NCI-H2227 treated with DMSO at 0.1 percent for 48 hours (cell line): Measurements from ENCODE around the gene PDZK1.
"Not testable (repeated sequence)": the region's sequence is repeated elsewhere in the genome, so short reads cannot be mapped to it uniquely, and the experiment has no call there.

Experiments
- DNase-seq: peaks from one replicate; lab custom pipeline; 2025; lab: John Stamatoyannopoulos, UW

The PDZK1 gene

DNA sequence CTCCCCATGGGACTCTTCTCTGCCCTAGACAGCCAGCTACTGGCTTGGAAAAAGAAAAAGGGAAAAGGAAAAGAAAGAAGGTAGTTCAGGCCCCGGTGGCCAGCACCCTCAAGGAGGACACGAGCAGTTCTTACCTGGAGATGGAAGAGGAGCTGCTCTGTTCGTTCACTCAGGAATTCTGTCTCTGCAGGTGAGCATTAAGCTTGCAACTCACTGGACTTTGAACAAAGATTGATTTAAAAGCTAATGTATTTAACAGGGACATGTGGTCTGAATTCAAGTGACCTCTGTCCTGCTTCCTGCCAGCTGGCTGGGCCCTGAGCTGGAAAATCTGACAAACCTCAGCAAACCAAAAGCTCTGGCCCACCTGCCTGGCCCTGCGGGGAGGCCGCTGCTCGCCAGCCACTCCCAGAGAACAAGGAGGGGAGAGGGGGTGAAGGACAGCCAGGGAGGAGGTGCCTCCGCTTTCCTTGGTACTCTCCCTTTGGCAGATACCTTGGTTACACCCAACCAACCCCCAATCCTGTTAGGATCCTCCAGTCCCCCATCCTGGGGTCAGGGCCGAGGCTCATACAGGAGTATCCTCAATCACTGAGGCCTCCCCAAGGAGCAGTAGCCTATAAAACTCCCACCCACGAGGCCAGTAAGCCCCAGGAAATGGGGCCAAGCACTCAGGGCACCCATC is at the start of gene PDZK1:
Gene PDZK1 (minus strand): TSS at position 186 of the 685 bp plus-strand sequence. CDS start 19,347 bp downstream, outside the sequence.
- DNase-seq = no peak

DNA sequence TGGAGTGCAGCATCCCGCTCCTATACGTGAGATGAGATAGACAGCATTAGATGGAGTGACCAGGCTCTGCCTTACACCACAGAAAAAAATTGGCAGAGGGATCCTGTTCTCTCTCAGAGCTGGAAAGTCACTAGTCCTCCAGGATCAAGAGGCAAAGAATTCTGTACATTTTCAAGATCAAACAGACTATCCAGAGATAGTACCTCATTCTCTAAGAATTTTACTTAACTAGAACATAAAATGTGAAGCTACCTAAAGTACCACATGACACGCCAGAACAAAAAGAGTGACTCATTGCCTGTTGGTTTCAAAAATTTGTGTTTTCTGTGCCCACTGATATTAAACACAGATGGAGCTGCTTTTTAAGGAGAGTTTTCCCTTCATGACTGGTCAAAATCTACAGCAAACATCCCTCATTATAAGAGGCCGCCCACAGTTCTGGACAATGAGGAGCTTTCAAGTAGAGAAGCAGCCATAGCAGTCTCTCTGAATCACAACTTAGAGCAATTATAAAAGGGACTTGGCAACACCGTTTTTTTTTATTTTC is 44.4 kb upstream of the PDZK1 start:
- DNase-seq = no peak

DNA sequence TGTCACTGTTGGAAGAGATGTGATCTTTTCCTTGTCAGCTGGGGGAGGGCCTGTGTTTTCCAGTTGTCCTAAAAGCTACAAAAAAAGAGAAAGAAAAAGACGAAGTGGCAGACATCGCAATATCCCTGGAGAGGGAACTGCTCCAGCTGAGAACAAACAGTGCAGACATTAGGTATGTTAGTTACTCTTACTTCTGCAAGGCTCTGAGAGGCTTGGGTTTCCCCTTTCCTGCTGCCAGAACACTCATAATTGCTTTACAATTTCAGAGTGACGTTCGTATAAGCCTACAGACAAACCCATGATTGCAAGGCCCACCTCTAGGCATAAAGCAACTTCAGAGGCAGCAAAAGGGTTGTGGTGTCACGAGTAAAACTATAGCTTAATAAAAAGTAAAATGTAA is 43.3 kb upstream of the PDZK1 start:
- no peak for DNase-seq

DNA sequence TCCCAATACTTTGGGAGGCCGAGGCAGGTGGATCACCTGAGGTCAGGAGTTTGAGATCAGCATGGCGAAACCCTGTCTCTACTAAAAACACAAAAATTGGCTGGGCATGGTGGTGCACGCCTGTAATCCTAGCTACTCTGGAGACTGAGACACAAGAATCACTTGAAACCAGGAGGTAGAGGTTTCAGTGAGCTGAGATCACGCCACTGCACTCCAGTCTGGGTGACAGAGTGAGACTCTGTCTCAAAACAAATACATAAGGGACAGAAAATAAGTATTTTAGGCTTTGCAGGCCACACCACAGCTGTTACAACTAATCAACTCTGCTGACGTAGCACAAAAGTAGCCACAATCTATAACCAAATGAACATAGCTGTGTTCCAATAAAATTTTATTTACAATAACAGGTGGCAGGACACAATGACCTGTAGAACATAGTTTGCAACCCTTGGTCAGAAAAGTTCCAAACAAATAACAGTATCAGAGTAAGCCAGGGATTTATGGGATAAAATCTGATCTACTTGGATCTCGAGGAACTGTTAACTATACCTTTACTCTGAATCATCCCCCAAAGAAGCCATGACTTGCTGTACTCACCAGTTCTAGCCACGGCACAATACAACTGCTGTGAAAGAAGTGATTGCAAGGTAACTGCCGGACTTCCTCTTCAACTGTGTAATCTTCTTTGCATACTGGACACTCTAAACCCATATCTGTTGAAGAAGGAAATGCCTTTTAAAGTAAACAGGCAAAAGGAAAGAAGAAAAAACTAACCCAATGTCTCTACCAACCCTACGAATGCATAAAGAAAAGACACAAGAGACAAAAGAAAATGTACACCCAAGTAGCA is 40.5 kb upstream of the PDZK1 start:
- no peak for DNase-seq

DNA sequence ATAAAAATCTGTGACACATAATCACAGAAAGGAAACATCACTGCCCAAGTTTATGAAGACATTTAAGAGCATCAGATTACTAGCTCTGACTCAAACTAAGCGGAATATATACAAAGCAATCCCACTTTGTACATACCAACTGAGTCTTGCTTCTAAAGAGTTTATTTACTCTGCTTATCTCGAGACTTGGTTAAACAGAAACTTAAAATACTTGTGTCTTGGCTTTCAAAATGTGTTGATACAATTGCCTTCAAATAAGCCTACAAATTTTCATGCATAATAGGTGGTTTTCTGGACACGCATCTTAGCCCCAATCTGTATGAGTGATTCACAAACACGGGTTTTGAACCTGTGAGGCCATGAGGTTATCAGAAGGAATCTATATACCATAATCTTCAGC is 33.1 kb upstream of the PDZK1 start:
- DNase-seq = no peak

GRCh38 chr1:145736191-145736590 is 29.0 kb upstream of the PDZK1 start:
- DNase-seq = no peak

- no peak for DNase-seq
Observed at GRCh38 chr1:145730900-145731299, 23.7 kb upstream of the PDZK1 start.

DNA sequence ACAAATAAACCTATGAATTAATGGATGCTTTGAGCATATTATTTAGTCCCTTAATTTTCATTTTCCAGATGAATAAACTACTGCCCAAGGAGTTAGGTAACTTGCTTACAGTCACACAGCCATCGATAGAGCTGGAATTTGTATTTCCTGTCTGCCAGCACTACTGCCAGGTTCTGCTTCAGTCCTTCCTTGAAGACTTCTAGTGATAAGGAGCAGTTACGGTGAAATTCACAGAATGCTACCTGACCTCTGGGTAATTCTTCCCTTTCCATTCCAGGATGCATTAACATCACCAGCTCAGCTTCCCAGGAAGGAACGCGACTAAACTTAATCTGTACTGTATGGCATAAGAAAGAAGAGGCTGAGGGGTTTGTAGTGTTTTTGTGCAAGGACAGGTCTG is 23.3 kb upstream of the PDZK1 start:
- DNase-seq = no peak

DNA sequence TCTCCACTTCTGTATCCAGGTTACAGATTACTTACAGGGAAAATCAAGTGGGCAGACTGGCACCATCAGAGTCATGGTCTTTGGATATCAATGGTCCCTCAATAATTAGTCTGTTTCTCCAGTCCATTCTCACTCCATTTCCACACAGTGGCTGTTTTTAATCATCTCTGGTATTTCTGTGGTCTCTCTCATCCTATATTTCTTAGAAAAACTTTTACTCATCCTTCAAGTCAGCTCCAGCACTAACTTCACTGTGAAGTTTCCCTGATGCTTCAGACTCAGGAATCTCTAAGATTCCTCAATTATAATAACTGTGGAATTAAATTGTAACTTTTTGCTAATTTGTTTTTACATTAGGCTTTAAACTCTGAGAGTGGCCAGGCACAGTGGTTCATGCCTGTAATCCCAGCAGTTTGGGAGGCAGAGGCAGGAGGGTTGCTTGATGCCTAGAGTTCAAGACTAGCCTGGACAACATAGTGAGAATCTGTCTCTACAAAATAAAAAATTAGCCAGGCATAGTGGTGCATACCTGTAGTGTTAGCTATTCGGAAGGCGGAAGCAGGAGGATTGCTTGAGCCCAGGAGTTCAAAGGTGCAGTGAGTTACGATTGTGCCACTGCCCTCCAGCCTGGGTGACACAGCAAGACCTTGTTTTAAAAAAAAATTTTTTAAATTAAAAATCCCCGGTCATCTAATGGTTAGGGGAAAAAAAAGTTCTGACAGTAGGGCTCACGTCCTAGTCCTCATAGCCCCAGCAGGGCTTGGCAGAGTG is 22.7 kb upstream of the PDZK1 start:
- DNase-seq = no peak

DNA sequence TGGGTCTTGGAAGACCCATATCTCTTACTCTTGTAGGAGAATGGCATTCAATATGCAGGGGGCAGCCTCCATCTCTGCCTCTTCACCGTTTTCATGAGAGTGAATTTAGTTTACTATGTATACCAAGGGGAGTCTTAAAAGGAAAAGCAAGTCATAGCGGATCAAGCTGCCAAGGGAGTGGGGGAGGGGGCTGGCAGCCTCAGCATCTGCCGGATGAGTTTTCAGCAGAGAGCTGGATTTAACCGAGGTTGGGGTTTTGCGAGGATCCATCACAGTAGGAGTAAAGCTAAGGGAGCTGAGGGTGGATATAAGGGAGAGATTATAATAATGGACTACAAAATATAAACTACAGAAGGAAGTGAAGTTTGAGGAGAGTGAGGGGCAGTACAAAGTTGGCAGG is 22.0 kb upstream of the PDZK1 start:
- DNase-seq = no peak

- not testable (repeated sequence) for DNase-seq
Observed at GRCh38 chr1:145726193-145726592, 19.0 kb upstream of the PDZK1 start.

DNA sequence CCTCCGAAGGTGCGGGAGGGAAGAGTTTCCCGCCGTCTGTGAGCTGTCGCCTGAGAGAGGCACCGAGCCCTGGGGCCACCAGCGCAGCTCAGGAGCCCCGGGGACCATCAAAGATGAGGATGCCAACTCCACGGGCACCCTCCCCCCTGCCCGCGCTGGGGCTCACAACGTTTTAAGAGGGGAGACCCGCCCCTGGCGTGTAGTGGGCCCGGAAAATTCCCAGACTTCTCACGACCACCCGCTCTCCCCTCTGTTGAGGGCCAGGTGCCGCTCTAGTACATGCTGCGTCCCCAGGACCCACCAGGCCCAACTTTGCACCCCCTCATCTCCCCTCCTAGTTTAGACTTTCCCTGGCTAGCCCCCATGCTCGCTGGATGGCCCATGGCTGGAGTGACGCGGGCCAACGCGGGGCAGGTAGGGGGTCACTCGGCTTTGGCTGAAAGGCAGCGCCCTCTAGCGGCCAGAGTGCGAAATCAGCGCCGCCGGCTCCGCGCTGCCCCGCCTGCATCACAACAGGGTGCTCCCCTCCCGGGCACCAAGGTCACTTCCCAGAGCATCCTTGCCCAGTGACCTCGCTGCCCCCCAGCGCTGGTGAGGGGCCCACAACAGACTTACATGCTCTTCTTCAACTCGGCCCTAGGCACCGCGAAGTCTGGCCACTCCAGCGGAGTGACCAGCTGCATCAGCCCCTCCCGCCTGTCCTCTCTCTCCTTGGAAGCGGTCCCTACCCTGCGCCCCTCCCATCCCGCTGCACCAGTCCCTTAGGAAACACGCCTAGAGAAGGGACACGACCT is 13.9 kb upstream of the PDZK1 start:
- peak; percentile 25 for DNase-seq

- no peak for DNase-seq
Observed at GRCh38 chr1:145720556-145720877, 13.3 kb upstream of the PDZK1 start.

- DNase-seq = no peak
Observed at GRCh38 chr1:145719230-145720079, 12.3 kb upstream of the PDZK1 start, which contains the start of gene CD160. Gene CD160 (plus strand): TSS chr1:145719499. CDS start chr1:145728328, 8,829 bp downstream.

GRCh38 chr1:145718465-145718864 is 11.3 kb upstream of the PDZK1 start:
- not testable (repeated sequence) for DNase-seq

DNA sequence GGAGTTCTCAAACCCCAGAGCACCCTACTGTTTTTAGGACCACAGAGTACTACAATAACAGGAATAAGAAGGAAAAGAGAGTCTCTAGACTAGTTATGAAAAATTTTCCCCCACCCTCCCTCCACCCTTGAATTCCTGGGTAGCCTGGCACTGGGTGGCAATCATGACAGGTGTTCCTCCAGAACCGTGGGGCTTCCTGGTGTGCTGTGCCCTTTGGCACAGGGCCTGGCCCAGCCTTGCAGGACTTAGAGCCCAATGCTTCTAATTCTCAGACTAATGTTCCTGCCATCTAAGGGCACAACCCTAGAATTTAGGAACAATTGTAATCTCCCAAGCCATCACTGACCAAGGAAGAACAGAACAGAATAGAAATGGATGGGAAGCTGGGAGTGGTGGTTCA is 10.7 kb upstream of the PDZK1 start:
- DNase-seq = no peak

DNA sequence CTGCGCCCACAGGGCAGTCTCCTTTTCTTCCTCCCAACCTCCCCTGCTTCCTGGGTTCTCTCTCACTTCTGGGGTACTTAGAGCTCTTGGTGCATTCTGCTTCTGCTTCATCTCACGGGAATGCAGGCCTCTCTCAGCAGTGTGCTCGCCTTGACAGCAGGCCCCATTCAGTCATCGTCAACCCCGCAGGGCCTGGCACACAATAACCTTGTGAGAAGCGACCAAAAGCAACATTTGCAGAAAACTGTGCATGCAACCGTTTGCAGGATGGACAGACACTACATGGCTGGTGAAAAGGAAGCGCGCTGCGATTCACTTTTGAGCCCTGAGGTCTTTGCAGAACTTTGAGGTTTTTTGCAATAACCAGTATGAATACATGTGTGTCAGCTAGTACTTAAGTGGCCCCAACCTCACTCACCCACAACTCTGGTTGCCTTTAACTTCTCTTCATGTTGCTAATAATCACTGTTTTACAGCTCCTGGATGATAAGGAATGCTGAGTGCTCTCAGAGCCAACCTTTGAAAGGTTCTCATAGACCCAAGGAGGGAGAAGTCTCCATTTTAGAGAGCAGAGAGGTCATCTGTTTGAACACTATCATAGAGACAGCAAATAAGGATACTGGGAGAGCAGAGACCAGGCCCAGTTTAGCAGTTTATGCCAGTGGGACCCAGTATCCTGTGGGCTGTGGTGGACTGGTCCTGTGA is 9.6 kb upstream of the PDZK1 start:
- no peak for DNase-seq

GRCh38 chr1:145714524-145715111 is 7.5 kb upstream of the PDZK1 start:
- no peak for DNase-seq

DNA sequence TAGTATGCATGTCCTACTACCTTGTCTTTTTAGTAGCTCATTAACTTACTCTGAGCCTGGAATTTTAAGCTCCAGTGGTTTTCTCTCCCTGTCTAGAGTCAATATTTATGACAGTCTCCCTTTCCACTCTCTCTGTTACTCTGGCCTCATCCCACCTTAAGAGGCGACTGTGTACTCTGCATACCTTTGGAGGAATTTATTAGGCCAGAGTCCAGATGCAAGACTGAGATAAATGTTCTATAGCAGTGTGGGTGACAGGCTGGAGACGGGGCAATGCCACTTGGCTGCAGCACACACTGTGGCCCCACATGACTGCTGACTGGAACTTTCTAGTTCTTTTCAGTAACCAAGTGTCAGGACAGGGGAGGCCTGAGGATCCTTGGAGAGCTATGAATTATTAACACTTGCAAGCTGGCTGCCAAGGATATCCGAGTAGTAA is 4.1 kb upstream of the PDZK1 start:
- DNase-seq = no peak
